OCI-LY3 (cell line): ENCODE measurements around the gene GAS5.

Source experiments
- H2AFZ ChIP-seq: fragments of 200-600, 300-600 bp; shearing (Covaris generic); 2 replicates; pipeline ENCODE4 v1.6.0; 2014; ENCODE audit warnings: antibody characterized with exemption, low read depth, low read length
- H3K27ac ChIP-seq: fragments of 200-600, 300-600 bp; sonication (generic); 2 replicates; pipeline ENCODE4 v1.5.1; 2014; ENCODE audit warnings: mild to moderate bottlenecking, low read length, moderate library complexity, mixed read lengths
- H3K27me3 ChIP-seq: fragments of 200-600, 300-600 bp; sonication (generic); 2 replicates; pipeline ENCODE4 v1.6.1; 2014; ENCODE audit warnings: low read depth, low read length, mixed read lengths
- H3K36me3 ChIP-seq: fragments of 200-600, 300-600 bp; sonication (generic); replicated peaks from 2 replicates; pipeline ENCODE3; 2014; ENCODE audit warnings: low read depth, low read length, mixed read lengths
- H3K4me1 ChIP-seq: fragments of 300-600, 200-600 bp; sonication (generic); 2 replicates; pipeline ENCODE4 v1.6.1; 2014; ENCODE audit warnings: low read length, mixed read lengths
- H3K4me2 ChIP-seq: fragments of 200-600, 300-600 bp; sonication (generic); 2 replicates; pipeline ENCODE4 v1.6.1; 2014; ENCODE audit warnings: low read length, mixed read lengths
- H3K4me3 ChIP-seq: fragments of 300-600, 200-600 bp; sonication (generic); 2 replicates; pipeline ENCODE4 v1.5.1; 2014; ENCODE audit warnings: antibody characterized with exemption, mild to moderate bottlenecking, low read length, moderate library complexity
- H3K79me2 ChIP-seq: fragments of 300-600, 200-600 bp; shearing (Covaris generic); 2 replicates; pipeline ENCODE4 v1.6.1; 2014; ENCODE audit warnings: mild to moderate bottlenecking, low read length, mixed read lengths
- H3K9ac ChIP-seq: fragments of 300-600, 200-600 bp; shearing (Covaris generic); 2 replicates; pipeline ENCODE4 v1.6.0; 2014; ENCODE audit warnings: mild to moderate bottlenecking, low read length, moderate library complexity
- H3K9me3 ChIP-seq: fragments of 200-600, 300-600 bp; shearing (Covaris generic); 2 replicates; pipeline ENCODE4 v1.6.1; 2014; ENCODE audit warnings: low read length, mixed read lengths; ENCODE audit not compliant: insufficient read depth
- H4K20me1 ChIP-seq: fragments of 200-600, 300-600 bp; sonication (generic); 2 replicates; pipeline ENCODE4 v1.6.1; 2016; ENCODE audit warnings: low read length, mixed read lengths; ENCODE audit not compliant: insufficient read depth
- CTCF ChIP-seq: fragments of 200-600, 300-600 bp; sonication (generic); IDR thresholded peaks from 2 replicates; pipeline ENCODE4 v1.5.1; 2014; ENCODE audit warnings: antibody characterized with exemption, low read length, low read depth
- EZH2phosphoT487 ChIP-seq: fragments of 200-600 bp; shearing (Covaris generic); IDR thresholded peaks from 2 replicates; pipeline ENCODE4 v1.6.1; 2018; ENCODE audit warnings: antibody characterized with exemption, mixed run types, low read depth

The GAS5 gene

GRCh38 chr1:173900427-173900826, 32.6 kb upstream of the GAS5 start:
- Histone ChIP-seq H3K36me3 (no peaks in the 10 kb centered on the region), H3K79me2 (no peaks in the 10 kb centered on the region), H3K27me3 (no peaks in the 10 kb centered on the region), H4K20me1 (no peaks in the 10 kb centered on the region), H3K27ac (no peak overlapping the region), H3K4me1 (peaks cover 8% of the 10 kb centered on the region), H3K9me3 (no peaks in the 10 kb centered on the region), H2AFZ (no peak overlapping the region), H3K4me3 (no peak overlapping the region), H3K9ac (no peak overlapping the region), H3K4me2 (no peak overlapping the region)
- TF ChIP-seq EZH2phosphoT487 (no peak), CTCF (no peak)

GRCh38 chr1:173894189-173894588, 26.4 kb upstream of the GAS5 start:
- Histone ChIP-seq H3K36me3 (no peaks in the 10 kb centered on the region), H3K27me3 (no peaks in the 10 kb centered on the region), H3K79me2 (no peaks in the 10 kb centered on the region), H3K4me1 (no peaks in the 10 kb centered on the region), H4K20me1 (no peaks in the 10 kb centered on the region), H3K27ac (no peak overlapping the region), H2AFZ (no peak overlapping the region), H3K4me3 (no peak overlapping the region), H3K9me3 (no peaks in the 10 kb centered on the region), H3K9ac (no peak overlapping the region), H3K4me2 (no peak overlapping the region)
- TF ChIP-seq EZH2phosphoT487 (no peak), CTCF (no peak)

- no peak overlapping the region for H3K27ac ChIP-seq
- no peak overlapping the region for H3K9ac ChIP-seq
- no peaks in the 10 kb centered on the region for H4K20me1 ChIP-seq
- no peaks in the 10 kb centered on the region for H3K27me3 ChIP-seq
- TF ChIP-seq EZH2phosphoT487 (no peak), CTCF (no peak)
- H3K4me2 ChIP-seq = no peak overlapping the region
- no peaks in the 10 kb centered on the region for H3K36me3 ChIP-seq
- no peaks in the 10 kb centered on the region for H3K9me3 ChIP-seq
- no peak overlapping the region for H2AFZ ChIP-seq
- no peak overlapping the region for H3K4me3 ChIP-seq
- no peaks in the 10 kb centered on the region for H3K4me1 ChIP-seq
- H3K79me2 ChIP-seq = no peaks in the 10 kb centered on the region
Observed at GRCh38 chr1:173893611-173894010, 25.8 kb upstream of the GAS5 start.

GRCh38 chr1:173889885-173890284, 22.1 kb upstream of the GAS5 start:
- peaks cover 7% of the 10 kb centered on the region for H3K36me3 ChIP-seq
- H3K9me3 ChIP-seq = no peaks in the 10 kb centered on the region
- H3K27me3 ChIP-seq = no peaks in the 10 kb centered on the region
- H3K4me3 ChIP-seq = no peak overlapping the region
- no peak overlapping the region for H3K4me2 ChIP-seq
- H3K9ac ChIP-seq = no peak overlapping the region
- no peaks in the 10 kb centered on the region for H3K79me2 ChIP-seq
- H3K27ac ChIP-seq = no peak overlapping the region
- H2AFZ ChIP-seq = no peak overlapping the region
- no peaks in the 10 kb centered on the region for H4K20me1 ChIP-seq
- no peak for TF ChIP-seq CTCF
- no peak for TF ChIP-seq EZH2phosphoT487
- H3K4me1 ChIP-seq = no peaks in the 10 kb centered on the region
